ENCODE results near the gene ACP7.
"Not testable (repeated sequence)": the region's sequence is repeated elsewhere in the genome, so short reads cannot be mapped to it uniquely, and the experiment has no call there.

ACP7 gene

GRCh38 chr19:39078436-39079200, 5.5 kb upstream of the ACP7 start:
- peak in 7 of 14 donors; percentile 13 to 51 (median 32) for DNase-seq

GRCh38 chr19:39080431-39080830, 3.7 kb upstream of the ACP7 start:
- DNase-seq, result peak in 1 of 14 donors; percentile 21

GRCh38 chr19:39082167-39082566, 2.0 kb upstream of the ACP7 start:
- no peak for DNase-seq

GRCh38 chr19:39082745-39083598, 1.2 kb upstream of the ACP7 start:
- peak in 6 of 14 donors; percentile 14 to 72 (median 22) for DNase-seq

GRCh38 chr19:39083599-39083982, 577 bp upstream of the ACP7 start:
- no peak for DNase-seq

GRCh38 chr19:39084732-39085080, 538 bp downstream of the ACP7 start:
- peak in 1 of 14 donors; percentile 31 for DNase-seq

GRCh38 chr19:39085392-39085791, 1.2 kb downstream of the ACP7 start:
- DNase-seq, result no peak

GRCh38 chr19:39086386-39086785, 2.2 kb downstream of the ACP7 start:
- peak in 1 of 14 donors; percentile 45 for DNase-seq

- DNase-seq, result no peak
These were observed 3.9 kb downstream of the ACP7 start for GRCh38 chr19:39087907-39088686.

GRCh38 chr19:39090016-39090415, 5.8 kb downstream of the ACP7 start:
- DNase-seq, result not testable (repeated sequence)

- DNase-seq, result no peak
These were observed 6.7 kb downstream of the ACP7 start for GRCh38 chr19:39090881-39091280.

- DNase-seq, result not testable (repeated sequence)
These were observed 11.8 kb downstream of the ACP7 start for GRCh38 chr19:39095799-39096540.

- DNase-seq, result no peak
These were observed 13.1 kb downstream of the ACP7 start for GRCh38 chr19:39097299-39097698.

GRCh38 chr19:39097721-39098120, 13.6 kb downstream of the ACP7 start:
- no peak for DNase-seq

GRCh38 chr19:39098365-39099269, 14.4 kb downstream of the ACP7 start:
- no peak for DNase-seq

- DNase-seq, result no peak
These were observed 15.2 kb downstream of the ACP7 start for GRCh38 chr19:39099341-39099740.

GRCh38 chr19:39100500-39101166, 16.5 kb downstream of the ACP7 start:
- DNase-seq, result no peak

- DNase-seq, result peak in 1 of 14 donors; percentile 36
These were observed 19.0 kb downstream of the ACP7 start for GRCh38 chr19:39103151-39103550.

GRCh38 chr19:39104186-39104596, 20.0 kb downstream of the ACP7 start:
- DNase-seq, result peak in 6 of 14 donors; percentile 9 to 94 (median 22)

- peak in 3 of 14 donors; percentile 11 to 83 (median 23) for DNase-seq
These were observed 22.0 kb downstream of the ACP7 start for GRCh38 chr19:39106194-39106593.

Measured in C1 segment of cervical spinal cord (tissue), 14 donors.